Left renal cortex interstitium (tissue), 4 donors: ENCODE measurements around the gene KLF16. TPM values are rescaled to one million over a fixed set of nuclear protein-coding genes. Genes with fewer than 3 reads are reported as not detected.
"Not testable (repeated sequence)": the region's sequence is repeated elsewhere in the genome, so short reads cannot be mapped to it uniquely, and the experiment has no call there.

Experiments used
- DNase-seq, 4 donors: peaks; one replicate each; pipeline ENCODE4 v3.0.0-alpha.2; 2013; ENCODE audit warnings: low read depth in 4 of 4, low spot score in 2 of 4, missing footprints in 1 of 4
- polyA plus RNA-seq, 4 donors: library from polyadenylated mRNA; unstranded; fragments of 120-200 nt; gene quantifications; one replicate each; pipeline ENCODE4 v1.2.1, GENCODE V29; 2013; ENCODE audit not compliant: insufficient read length in 4 of 4

The KLF16 gene
- polyA plus RNA-seq, 4 donors = 5.6 to 13.8 (median 10.6) TPM

GRCh38 chr19:1884719-1885334 is 21.4 kb upstream of the KLF16 start:
- no peak for DNase-seq

- DNase-seq = no peak
These were observed 20.9 kb upstream of the KLF16 start for GRCh38 chr19:1884291-1884718.

GRCh38 chr19:1883784-1884183 is 20.4 kb upstream of the KLF16 start:
- DNase-seq = no peak

- no peak for DNase-seq
These were observed 19.7 kb upstream of the KLF16 start for GRCh38 chr19:1882786-1883692.

DNA sequence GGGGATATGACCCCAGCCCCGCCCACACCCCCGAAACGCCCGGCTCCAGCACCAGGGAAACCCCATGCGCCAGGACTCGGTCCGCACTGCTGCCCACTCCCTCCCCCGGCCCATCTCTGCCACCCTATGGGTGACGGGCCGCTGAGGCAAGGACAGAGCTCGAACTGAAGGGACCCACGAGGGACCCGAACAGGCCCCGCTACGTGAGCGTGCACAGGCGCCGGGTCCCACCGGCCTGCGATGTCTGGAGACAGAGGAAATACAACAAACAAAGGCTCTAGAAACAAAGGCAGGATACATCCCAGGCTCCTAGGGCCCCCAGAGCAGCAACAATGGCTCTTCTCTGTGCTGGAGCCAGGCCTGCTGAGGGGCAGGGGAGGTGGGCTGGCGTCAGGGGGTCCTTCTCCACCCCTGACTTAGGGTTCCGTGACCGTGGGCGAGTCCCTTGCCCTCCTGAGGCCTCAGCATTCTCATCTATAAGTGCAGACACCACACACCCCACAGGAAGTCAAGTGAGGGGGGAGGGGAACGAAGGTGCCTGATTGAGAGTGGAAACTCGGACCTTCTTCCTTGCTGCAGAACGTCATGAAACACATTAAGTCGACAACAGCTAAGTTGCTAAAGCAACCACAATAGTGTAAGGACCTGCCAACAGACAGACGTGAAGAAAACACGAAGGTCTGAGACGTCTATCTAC is 18.9 kb upstream of the KLF16 start:
- no peak for DNase-seq

DNA sequence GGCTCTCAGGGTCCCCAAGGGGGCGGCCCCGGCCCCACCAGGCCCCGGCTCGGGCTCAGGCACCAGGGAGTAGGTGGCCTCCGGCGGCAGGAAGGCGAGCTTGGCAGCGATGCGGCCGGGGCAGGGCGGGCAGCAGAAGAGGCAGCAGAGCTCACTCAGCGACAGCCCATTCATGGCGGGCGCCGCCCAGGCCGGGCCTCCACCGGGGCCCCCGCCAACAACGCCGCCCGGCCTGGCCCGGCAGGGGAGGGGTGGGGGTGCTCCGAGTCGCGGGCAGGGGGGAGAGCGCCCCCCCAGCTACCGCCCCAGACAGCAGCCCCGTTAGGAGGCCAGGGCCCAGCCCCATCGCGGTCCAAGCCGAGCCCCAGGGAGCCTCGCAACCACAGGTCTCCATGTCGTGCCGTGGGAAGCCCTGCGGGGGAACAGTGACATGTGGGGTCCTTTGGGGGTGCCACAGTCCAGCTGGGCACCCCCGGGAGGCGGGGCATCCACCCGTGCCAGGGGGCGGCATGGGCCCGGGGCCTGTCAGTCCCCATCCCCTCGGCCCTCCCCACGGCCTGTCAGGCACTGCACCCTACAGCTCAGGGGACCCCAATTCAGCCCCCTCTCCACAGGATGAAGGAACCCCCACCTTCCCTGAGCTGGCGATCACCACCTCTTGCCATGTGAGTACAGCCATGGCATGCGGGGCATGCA is 18.2 kb upstream of the KLF16 start:
- not testable (repeated sequence) for DNase-seq

DNA sequence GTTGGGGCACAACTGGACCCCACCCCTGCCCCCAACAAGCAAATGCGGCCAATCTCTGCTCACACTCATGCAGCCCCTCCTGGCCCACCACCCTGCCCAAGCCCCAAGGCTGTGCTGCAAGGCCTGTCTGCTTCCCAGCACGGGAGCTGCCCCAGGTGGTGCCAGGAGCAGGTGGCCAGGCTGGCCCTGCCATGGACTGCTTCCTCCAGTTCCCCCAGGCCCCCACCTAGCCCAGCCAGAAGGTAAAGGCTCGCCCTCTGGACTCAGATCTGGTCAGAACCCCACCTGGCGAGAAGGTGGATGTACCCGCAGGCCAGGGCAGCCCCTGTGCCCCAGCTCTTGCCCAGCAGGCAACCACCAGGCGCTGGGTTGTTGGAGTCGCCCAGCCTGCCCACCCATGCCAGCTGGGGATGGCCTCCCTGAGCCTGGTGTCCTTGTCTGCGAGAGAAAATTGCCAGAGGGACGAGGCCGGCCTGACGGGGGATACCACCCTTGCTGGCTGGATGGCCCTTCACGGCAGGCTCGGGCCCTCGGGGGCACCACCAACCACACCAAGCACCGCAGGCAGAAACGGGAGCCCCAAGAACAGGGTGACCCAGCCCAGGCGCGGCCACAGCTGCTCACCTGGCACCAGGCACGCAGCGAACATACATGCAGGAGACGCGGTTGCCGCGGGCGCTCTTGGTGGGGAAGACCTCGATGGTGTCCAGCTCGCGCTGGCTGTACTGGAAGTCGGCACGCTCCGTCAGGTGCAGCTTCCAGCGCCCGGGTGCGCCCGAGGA is 17.4 kb upstream of the KLF16 start:
- DNase-seq = no peak

- not testable (repeated sequence) for DNase-seq
These were observed 16.6 kb upstream of the KLF16 start for GRCh38 chr19:1879982-1880381.

DNA sequence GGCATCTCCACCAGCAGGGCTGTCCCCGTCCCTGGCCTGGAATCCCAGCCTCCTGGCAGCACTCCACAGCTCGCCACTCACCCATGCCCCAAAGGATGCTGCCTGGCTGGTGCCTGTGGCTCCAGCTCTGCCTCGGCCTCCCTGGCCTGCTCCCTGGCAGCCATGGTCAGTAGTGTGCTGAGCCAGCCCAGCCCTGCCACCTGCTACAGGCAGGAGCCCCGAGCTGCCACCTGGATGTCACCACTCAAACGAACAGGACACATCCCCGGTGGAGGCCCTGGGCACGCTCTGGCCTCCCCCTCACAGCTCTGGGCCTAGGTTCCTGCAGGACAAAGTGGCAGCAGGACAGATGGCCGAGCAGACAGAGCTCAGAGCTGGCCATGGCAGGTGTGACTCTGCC is 15.2 kb upstream of the KLF16 start:
- DNase-seq = not testable (repeated sequence)

DNA sequence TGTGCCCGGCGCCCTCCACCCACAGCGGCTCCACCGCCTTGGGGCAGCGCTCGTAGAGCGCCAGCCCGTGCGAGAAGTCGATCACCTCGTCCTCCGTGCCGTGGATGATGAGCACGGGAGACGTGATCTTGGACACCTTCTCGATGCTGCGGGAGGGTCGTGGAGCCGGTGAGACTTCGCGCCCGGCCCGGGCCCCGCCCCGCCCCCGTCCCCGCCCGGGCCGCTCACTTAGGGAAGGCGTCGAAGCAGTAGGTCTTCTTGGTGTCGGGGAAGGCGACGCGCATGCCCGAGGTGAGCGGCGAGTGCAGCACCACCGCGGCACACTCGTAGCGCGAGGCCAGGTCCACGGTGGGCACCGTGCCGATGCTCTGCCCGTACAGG is 13.9 kb upstream of the KLF16 start:
- not testable (repeated sequence) for DNase-seq

DNA sequence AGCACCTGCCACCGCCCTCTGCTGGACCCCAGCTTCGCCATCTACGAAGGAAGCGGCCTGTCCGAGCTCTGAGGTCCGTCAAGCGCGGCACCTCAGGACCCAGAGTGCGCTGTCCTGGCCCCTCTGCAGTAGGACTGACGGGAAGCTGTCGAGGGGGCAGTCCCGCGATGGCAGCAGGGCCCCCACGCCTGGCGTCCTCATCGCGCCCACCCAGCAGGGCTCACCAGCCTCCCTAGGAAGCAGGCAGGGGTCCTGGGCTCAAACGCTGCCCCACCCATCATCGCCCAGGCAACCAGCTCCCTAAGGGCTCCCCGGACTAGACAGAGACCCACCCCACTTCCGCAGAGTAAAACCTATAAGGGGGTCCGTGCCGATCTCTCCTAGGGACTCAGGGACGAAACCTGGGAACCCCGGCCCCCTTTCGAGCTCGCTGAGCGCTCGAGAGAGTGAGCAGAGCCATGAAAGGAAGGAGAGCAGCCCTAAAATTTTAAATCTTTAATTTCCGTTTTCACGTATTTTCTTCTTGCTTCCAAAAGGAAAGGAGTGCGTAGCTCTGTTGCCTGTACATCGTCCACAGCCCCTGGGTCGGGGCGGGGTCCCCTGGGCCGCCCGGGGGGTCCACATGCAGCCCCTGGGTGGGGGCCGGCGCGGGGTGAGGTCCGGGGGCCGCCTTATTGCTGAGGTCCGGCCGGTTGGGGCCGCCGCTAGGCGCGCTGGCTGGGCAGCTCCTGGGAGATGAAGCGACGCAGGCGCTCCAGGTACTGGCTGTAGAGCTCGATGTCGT is 13.3 kb upstream of the KLF16 start:
- DNase-seq = not testable (repeated sequence)

- DNase-seq = peak in 1 of 4 donors; percentile 86
These were observed 12.5 kb upstream of the KLF16 start for GRCh38 chr19:1875646-1876495.

- not testable (repeated sequence) for DNase-seq
These were observed 11.9 kb upstream of the KLF16 start for GRCh38 chr19:1875265-1875645.

- DNase-seq = no peak
These were observed 11.3 kb upstream of the KLF16 start for GRCh38 chr19:1874554-1875185.

GRCh38 chr19:1873524-1874473 is 10.4 kb upstream of the KLF16 start:
- no peak for DNase-seq

DNA sequence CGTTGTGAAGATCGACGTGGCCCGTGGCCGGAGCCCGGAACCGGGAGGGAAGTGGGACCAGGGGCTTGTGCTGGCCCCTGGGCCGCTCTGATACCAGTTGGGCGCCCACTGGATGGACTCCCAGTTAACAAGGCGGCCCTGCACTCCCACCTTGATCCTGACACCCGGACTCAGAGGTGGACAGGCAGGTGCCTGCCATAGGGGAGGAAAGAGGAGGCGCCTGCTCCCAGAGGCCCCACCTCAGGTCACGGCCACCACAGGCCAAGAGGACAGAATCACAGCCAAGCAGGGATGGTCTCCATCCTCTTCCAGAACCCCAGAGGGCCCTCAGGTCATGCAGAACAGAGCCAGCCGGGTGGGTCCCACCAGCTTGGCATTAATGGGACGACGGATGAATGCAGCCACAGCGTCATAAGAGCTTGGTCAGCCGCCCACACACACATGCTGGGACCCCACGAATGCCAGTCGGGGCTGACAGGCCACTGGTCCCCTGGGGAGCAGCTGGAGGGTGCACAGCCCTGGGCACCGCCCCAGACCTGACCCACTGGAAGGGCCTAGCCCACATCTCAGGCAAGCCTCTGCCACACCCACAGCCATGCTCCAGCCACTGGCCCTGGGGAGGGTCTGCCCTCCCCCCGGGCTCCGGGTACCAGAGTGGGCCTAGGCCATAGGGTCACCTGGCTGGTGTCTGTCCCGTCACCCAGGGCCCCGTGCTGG is 9.6 kb upstream of the KLF16 start:
- no peak for DNase-seq
